CD4-positive, alpha-beta T cell treated with Interleukin-17A for 4 hours (primary cell): ENCODE data around the gene RPS19.

ENCODE experiments used
- DNase-seq: peaks from one replicate; pipeline ENCODE4 v3.0.0-alpha.2; 2020; ENCODE audit warnings: mixed read lengths

The RPS19 gene

DNA sequence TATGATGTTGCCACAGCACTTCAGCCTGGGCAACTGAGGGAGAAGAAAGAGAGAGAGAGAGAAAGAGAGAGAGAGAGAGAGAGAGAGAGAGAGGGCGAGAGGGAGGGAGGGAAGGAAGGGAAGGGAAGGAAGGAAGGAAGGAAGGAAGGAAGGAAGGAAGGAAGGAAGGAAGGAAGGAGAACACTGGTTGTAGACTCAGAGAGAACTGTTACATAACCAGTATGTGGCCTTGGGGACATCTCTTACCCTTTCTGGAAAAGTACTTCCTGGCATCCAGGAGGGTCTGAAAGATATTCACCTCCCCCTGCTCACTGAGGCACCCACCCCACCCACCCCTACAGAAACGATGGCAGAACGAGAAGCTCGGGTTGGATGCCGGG, 20.3 kb downstream of the RPS19 start:
- DNase-seq, result no peak

DNA sequence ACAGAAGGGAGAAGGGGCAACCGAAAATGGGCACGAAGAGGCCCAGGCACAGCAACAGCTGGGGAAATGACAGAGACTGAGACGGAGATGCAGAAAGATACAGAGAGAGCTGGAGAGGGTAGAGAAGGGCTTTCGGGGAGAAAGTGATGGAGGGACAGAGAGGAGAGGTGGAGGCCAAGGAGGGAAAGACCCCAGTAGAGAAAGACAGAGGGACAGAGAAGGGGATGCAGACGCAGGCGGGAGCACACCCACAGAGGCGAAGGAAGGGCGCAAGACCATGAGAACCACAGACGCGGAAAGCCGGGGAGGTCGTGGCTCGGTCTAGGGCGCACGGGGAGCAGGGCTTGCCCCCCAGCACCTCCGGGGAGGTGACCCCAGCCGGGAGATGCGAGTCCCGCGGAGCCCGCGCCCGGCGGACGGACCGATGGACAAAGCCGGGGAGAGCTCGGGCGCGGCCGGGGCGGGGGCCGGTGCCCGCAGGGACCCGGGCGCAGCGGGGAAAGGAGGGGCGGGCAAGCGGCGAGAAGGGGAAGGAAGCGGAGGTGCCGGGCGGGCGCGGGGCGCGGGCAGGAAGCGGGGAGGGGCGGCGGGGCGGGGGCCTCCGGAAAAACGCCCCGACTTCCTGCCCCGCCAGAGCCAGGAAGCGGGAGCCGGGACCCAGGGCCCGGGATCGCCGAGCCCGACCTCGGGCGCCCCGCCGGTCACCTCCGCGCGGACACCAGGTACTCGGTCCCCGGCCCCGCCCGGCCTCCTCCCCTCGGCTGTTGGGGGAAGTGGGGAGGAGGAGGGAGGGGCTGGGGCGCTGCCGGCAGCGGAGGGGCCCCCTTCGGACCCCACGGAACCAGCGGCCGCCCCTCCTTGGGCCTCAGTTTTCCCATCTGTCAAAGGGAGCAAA, 22.8 kb downstream of the RPS19 start, which contains the start of gene ARHGEF1:
Gene ARHGEF1, plus strand, starts transcription at position 617 of the 895 bp plus-strand sequence. CDS start 4,899 bp downstream, outside the sequence.
- peak; percentile 81 for DNase-seq

DNA sequence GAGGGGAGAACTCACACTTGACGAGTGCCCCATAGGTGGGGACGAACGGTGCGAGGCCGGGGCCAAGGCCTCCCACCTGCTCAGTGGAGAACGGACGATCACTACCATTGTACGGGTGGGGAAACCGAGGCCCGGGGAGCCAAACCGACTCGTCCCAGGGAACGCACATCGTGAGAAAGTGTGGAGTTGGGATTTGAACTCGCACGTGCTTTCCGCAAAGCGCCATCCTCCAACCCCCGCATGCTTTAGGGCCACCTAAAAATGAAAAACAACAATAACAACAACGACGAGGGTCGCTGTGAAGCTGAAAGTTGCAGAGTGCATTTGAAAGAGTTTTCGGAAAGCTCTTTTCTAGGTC, 23.4 kb downstream of the RPS19 start:
- DNase-seq, result no peak

DNA sequence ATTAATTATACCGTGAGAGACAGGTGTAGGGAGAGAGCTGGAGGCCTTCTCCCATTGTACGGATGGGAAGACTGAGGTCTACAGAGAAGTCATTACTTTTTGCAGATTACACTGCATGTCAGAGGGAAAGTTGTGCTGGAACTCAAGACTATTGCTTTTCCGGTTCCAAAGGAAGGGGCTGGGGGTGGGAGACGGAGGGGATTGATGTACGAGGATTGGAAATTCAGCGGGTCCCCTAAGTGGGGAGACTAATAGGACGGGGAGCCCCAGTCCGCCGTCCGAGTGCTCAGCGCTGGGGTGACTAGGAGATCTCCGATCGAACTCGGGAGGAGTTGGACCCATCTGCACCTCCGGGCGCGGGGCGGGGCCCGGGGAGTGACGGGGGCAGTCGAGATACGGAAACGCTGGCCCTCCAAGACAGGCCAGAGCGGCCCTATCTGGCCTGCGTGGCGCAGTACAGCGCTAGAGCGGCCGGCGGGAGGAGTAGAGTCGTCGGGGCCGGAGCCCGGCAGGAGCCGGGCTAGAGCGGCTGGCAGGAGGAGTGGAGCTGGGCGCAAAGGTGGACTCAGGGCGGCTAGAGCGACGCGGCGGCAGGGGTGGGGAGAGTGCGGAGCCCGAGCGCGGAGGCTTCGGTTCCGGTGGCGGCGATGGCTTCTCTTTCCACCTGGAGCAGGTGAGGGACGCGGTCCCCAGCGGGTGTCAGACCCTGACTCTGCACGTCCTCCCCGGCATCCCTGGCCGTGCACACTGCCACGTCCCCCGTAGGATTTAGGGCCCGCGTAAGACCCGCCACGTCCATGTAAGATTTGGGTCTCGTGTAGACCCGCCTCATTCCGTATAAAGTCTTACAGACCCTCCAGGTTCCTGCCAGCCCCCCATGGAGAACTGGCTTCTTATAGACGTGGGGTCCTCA, 24.0 kb downstream of the RPS19 start:
- peak; percentile 91 for DNase-seq

DNA sequence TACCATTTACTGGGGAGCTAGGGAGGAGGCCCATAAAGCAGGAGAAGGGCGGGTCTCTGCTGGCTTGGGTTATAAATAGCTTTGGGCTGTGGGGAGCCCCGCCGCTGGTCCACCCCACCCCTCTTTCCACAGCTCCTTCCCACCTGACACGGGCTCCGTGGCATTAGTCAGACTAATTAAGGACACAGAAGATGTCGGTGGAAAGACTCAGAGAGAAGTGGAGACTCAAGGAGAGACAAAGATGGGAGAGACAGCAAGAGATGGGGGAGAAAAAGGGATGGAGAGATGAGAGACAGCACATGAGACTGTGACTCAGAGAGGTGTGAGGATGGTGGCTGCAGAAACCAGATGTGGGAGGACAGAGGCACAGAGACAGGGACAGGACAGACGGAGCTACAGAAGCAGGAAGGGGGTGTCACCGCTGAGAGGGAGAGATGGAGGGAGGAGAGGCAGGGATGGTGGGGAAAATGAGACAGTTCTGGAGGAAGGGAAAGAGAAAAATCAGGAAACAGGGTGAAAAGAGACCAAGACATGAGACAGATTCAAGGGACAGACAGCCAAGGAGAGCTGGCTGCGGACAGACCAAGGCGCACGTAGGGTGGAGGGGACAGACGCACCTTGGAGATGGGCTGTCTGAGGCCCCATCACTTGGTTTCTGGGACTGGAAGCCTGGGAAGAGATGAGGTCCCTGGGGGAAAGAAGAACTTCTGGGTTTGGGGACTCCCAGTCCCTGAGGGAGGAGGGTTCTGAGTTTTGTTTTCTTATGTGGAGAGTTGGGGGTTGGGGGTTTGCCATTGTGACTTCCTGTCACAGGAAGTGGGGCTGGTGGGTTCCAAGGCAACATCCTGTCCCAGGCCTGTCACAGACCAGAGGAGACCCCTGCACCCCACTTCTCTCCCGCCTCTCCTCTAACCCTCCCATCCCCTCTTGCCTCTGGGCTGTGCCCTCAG, 27.0 kb downstream of the RPS19 start:
- DNase-seq, result peak; percentile 82

DNA sequence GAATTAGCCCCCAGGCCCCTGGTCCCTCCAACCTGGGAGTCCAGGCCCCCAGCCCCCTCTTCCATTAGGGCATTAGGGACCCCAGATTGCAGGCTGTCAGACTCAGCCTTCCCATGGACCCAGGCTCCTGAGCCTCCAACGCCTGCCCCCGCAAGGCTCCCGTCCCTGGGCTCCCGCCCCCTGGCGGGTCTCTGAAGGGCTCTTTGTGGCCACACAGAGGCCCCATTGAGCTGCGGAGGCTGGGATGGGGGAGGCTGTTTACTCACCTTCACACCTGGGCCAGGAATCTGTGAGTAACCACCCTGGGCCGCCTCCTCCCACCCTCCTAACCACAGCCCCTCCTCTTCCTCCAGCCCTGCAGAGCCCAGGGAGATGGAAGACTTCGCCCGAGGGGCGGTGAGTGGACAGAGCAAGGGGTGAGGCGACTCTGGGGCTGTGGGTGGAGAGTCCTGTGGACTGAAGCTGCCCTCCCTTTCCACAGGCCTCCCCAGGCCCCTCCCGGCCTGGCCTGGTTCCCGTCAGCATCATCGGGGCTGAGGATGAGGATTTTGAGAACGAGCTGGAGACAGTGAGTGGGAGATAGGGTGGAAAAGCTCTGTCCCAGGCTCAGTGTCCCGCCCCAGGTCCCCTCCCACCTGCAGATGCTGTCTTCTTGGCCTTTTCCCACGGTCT, 27.8 kb downstream of the RPS19 start:
- peak; percentile 93 for DNase-seq

DNA sequence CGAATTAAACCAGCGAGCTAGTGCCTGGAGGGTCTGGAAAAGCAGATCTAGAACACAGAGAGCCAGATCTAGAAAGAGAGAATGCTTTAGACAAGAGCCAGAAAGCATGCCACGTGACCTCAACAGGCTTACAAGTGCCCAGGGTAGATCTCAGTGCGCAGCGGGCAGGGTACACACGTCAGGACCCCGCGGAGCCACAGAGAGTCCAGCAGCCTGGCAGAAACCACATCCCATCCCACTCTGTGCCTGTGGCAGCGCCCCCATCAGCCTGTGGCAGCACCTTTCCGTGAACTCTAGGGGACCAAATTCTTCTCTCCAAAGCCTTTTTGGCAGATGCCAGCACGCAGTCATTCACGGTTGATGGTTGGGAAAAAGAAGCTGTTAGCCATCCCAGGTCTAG, 28.9 kb downstream of the RPS19 start:
- DNase-seq, result peak; percentile 52

DNA sequence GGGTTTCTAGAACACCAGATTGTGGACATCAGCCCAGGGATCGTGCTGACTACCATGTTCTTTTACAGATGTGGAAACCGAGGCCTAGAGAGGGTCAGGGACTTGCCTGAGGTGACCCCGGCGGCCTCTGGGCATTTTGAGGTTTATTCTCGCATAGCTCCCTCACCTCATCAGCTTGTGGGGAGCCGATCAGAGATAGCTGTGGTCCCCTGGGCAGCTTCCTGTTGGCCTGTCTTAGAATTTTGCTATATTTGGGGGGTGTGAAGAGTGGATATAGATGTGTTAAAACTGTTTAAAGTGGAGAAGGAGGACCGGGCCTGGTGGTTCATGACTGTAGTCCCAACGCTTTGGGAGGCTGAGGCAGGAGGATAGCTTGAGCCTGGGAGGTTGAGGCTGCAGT, 29.8 kb downstream of the RPS19 start:
- DNase-seq, result no peak

DNA sequence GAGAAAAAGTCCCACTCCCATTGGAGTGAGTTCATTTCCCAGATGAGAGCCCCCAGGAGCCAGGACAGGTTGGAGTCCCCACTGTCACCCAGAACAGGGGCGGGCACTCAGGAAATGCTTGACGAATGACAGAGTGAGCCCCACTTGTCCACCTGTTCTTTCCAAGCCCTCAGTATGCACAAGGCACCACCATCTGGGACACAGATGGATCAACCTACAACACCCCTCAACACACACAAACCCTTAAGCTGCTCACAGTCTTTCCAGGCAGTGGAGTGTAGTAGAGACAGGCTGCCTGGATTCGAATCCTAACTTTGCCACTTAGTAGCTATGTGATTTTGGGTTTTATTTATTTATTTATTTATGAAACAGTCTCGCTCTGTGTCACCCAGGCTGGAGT, 30.9 kb downstream of the RPS19 start:
- DNase-seq, result no peak

DNA sequence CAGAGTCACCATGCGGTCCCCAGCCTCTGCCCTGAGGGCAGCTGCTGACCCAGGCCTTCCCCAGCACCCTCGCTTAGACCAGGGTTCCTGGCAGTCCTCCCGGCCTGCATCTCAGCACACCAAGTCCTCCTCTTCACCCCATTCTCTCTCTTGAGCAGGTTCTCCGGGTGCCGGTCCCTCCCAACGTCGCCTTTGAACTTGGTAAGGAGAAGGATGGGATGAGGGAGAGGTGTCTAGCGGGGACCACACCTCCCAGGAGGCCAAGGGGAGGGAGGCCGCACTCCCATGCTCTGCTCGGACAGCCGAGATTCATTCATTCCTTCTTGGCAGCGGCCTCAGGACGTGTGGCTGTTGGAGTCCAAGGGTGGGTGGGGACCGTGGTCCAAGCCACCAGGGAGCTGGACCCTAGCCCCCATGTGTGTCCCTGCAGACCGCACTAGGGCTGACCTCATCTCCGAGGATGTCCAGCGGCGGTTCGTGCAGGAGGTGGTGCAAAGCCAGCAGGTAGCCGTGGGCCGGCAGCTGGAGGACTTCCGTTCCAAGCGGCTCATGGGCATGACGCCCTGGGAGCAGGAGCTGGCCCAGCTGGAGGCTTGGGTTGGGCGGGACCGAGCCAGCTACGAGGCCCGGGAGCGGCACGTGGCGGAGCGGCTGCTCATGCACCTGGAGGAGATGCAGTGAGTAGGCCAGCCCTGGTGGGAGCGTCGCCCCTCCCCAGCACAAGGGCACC, 32.3 kb downstream of the RPS19 start:
- no peak for DNase-seq

DNA sequence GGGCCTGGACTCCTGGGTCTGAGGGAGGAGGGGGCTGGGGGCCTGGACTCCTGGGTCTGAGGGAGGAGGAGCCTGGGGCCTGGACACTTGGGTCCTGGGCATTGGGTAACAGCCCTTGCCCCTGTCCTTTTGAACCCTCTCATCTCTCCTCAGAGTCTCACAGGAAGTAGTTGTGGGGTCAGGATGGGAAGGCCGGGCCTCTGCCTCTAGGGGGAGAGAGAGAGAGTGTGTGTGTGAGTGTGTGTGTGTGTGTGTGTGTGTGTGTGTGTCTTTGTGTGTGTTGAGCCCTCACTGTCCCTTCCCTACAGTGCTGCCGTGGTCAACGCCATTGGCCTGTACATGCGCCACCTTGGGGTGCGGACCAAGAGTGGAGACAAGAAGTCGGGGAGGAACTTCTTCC, 33.8 kb downstream of the RPS19 start:
- DNase-seq, result peak; percentile 38

DNA sequence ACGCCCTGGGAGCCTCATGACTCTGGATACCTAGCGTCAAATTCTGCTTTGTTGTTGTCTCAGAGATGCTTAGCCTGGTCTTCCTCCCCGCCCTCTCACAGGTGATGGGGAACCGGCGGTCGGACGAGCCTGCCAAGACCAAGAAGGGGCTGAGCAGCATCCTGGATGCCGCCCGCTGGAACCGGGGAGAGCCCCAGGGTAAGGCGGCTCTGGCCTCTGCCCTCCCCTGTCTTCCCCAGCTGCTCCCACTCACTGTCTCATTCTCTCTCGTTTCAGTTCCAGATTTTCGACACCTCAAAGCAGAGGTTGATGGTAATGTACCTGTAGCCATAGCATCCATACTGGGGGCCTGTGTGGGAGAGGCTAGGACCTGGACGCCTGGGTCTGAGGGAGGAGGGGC, 34.3 kb downstream of the RPS19 start:
- no peak for DNase-seq

DNA sequence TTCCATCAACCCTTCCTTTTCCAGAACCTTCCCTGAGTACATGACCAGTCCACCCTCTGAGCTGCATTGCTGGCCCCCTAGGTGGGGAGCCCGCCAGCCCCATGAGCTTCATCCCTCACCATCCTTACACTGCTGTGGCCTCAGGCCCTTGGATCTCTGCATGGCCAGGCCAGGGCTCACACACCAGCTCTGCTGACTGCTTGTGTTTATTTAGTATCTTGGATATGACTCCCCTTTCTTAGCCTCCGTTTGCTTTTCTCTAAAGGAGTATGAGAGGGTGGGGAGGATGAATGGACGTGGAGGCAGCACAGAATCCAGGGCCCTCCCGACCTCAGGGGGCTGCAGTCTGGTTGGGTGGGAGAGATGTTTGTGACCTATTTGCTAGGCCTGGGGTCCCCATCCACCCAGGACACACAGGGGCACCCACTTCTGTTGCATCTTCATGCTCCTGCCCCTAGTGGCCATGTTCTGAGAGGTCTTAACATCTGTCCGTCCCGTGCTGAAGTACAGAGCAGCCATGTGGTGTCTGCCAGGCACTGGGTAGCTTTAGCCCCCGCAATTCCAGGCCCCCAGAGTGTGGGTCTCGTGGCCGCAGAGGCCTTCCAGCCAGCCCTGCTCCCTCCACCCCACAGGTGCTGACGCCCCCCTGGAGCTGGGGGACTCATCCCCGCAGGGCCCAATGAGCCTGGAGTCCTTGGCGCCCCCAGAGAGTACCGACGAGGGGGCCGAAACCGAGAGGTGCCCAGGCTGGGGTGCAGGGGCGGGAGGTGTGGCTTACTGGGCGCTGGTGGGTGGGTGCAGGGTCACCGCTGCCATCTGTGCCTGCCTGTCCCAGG, 35.9 kb downstream of the RPS19 start:
- DNase-seq, result no peak

DNA sequence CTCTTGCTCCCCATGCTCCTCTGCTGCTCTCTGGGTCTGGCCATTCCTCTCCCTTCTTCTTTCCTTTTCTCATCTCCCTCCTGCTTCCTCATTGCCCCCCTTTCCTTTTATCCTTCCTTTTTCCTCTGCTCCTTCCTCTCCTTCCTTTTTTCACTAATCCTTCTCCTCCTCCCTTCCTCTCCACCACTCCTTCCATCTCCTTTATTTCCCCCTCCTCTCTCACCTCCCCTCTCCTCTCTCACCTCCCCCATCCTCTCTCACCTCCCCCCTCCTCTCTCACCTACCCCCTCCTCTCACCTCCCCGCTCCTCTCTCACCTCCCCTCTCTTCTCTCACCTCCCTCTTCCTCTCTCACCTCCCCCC, 36.5 kb downstream of the RPS19 start:
- no peak for DNase-seq

DNA sequence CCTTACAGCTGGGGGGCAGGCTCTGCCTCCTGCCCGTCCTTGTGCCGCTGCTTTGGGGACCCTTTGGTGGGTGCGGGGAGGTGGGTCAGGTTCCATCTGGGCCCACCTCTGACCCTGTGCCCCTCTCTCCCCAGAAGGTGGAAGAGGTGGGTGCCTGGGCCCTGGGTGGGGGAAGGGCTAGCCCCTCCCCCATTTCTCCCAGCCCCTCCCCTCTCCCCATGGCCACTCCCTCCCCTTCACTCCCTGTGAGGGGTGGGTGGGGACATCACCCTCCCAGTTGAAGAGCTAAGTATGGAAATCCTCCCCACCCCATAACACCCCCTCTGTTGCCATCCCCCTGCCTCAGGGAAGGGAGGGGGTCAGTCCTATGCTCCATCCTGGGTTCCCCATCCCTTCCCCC, 37.1 kb downstream of the RPS19 start:
- no peak for DNase-seq

DNA sequence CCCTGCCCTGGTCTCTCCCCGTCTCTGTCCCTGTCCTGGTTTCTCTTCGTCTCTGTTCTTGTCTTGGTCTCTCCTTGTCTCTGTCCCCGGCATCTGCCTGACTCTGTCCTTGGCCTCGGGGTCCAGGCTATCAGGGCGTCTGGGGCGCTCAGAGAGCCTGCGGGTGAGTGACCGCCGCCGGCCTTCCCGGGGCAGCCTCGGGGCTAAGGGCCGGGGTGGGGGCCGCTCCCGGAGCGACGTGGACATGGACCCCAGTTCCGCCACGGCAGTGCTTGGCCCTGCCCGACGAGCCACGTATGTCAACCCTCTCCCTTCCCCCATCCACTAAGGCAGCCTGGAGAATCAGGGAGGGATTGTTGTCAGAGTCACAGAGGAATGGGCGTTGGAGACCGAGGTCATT, 37.8 kb downstream of the RPS19 start:
- DNase-seq, result no peak

DNA sequence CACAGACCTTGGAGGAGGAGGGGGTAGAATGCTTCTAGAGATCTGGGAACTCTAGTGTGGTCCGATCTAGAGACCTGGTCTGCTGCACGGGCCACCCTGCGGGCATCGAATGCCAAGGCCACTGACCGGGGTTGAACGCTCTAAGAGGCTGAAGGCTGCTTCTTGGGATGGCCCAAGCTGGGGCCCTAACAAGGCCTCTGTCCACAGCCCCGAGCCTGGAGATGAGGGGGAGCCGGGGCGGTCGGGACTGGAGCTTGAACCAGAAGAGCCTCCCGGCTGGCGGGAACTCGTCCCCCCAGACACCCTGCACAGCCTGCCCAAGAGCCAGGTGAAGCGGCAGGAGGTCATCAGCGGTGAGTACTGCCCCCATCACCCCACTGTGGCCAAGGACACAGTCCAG, 38.2 kb downstream of the RPS19 start:
- no peak for DNase-seq

DNA sequence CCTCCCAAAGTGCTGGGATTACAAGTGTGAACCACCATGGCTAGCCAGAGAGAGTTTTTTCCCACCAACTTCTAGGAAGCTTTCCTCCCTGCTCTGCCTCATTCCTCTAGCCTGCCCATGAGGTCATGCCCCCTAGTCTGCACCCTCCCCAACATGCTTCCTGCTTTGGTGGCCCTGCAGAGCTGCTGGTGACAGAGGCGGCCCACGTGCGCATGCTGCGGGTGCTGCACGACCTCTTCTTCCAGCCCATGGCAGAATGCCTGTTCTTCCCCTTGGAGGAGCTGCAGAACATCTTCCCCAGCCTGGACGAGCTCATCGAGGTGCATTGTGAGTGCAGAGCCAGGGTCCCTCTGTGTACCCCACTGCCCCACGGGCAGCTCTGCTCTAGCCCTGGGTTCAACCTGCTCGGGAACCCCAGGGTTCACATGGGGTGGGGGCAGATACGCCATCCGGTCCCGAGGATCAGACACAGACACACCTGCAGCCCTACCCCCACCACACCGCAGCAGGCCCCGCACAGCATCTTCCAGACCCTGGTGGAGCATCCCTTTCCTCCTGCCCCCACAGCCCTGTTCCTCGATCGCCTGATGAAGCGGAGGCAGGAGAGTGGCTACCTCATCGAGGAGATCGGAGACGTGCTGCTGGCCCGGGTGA, 41.8 kb downstream of the RPS19 start:
- no peak for DNase-seq

DNA sequence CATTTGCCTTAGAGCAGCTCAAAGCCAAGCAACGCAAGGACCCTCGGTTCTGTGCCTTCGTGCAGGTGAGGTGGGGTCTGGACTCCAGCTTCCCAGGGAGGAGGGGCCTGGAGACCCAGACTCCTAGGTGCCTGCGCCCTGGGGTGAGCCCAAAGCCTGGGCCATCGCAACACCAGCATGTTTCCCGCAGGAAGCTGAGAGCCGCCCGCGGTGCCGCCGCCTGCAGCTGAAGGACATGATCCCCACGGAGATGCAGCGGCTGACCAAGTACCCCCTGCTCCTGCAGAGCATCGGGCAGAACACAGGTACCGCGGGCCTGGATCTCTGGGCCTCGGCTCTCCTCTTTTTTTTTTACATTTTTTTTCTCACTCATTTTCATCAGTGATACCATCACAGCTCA, 42.5 kb downstream of the RPS19 start:
- DNase-seq, result no peak
